HCT116 (cell line): ENCODE data around the gene ATP6V0B.

ENCODE experiments used
- CEBPB ChIP-seq: IDR thresholded peaks from 2 replicates; pipeline ENCODE4 v1.6.1; 2012; ENCODE audit warnings: low read depth
- EZH2phosphoT487 ChIP-seq: fragments of 200-600 bp; IDR thresholded peaks from 2 replicates; pipeline ENCODE4 v1.6.1; 2018; ENCODE audit warnings: antibody characterized with exemption, borderline replicate concordance
- SP1 ChIP-seq: IDR thresholded peaks from 2 replicates; pipeline ENCODE4 v1.6.1; 2012; ENCODE audit warnings: low read depth
- ZFX ChIP-seq: fragments of 450-650 bp; IDR thresholded peaks from 2 replicates; pipeline ENCODE4 v1.6.1; 2017
- TF ChIP-seq, protein P1 (sequence below), 3 experiments: fragments of 200-600 bp in 1 of 3; sonication (generic) in 1 of 3; IDR thresholded peaks in 2 of 3; conservative IDR thresholded peaks in 1 of 3; 2 replicates each; pipeline ENCODE4 v1.5.1; 2012 to 2017; ENCODE audit warnings: low read depth in 2 of 3, low read length in 2 of 3, antibody characterized with exemption in 1 of 3, borderline replicate concordance in 1 of 3, control low read depth in 1 of 3, mild to moderate bottlenecking in 1 of 3, mixed read lengths in 1 of 3, mixed run types in 1 of 3, moderate library complexity in 1 of 3; ENCODE audit not compliant: insufficient read depth in 1 of 3

DNA sequence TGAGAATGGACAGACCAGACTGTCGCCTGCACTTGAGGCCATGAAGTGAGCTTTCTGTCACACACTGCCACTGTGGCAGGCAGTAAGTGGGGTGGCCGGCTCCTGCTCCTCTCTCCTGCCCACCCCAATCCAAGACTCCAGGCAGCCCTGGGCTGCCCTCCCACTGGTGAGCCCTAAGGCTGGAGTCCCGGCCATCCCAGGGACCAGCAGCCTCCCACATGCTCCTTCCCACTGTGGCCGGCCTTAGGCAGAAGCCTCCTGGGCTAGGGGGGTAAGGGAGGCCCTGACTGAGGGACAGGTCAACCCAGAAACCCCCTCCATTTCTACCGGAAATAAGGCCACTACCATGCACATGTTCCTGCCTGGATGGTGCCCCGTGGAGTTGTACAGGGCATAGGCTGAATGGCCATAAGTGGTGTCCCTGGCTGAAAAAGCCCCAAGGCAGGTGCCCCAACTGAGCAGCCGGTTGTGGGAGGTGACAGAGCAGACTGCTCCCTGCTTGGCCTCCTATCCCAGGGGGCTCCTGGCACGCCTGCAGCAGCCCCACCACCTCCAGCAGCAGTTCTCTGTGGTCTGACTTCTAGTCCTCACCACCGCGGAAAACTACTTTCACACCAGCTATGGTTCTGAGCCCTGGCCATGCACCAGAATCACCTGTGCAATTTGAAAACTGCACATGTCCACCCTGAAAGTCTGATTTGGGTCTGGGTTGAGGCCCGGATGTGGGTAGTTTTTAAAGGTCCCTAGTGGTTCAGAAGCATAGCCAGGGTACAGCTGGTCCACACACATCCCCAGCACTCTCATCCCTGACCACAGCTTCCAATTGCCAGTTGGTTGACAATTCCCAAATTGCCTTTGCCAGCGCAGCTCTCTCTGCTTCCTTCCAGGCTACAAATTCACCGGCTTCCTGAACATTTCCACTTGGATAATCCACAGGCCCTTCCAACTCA, 42.8 kb upstream of the ATP6V0B start:
- TF ChIP-seq, protein P1, sequence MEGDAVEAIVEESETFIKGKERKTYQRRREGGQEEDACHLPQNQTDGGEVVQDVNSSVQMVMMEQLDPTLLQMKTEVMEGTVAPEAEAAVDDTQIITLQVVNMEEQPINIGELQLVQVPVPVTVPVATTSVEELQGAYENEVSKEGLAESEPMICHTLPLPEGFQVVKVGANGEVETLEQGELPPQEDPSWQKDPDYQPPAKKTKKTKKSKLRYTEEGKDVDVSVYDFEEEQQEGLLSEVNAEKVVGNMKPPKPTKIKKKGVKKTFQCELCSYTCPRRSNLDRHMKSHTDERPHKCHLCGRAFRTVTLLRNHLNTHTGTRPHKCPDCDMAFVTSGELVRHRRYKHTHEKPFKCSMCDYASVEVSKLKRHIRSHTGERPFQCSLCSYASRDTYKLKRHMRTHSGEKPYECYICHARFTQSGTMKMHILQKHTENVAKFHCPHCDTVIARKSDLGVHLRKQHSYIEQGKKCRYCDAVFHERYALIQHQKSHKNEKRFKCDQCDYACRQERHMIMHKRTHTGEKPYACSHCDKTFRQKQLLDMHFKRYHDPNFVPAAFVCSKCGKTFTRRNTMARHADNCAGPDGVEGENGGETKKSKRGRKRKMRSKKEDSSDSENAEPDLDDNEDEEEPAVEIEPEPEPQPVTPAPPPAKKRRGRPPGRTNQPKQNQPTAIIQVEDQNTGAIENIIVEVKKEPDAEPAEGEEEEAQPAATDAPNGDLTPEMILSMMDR (IDR thresholded peaks at IDR 0.05 in 2 of 3, conservative IDR thresholded peaks at IDR 0.05 in 1 of 3; ENCODE audit: borderline replicate concordance in 1 of 3, insufficient read depth in 1 of 3, low read depth in 2 of 3, low read length in 2 of 3), result no peak
- TF ChIP-seq CEBPB, result no peak
- no peak for TF ChIP-seq ZFX
- no peak for TF ChIP-seq SP1
- no peak for TF ChIP-seq EZH2phosphoT487
